Large intestine (tissue), 3 donors: ENCODE results near the gene NOS3. TPM values are rescaled to one million over a fixed set of nuclear protein-coding genes. Genes with fewer than 3 reads are reported as not detected.

Experiments
- DNase-seq, 2 donors: peaks; one replicate each; pipeline versions ENCODE4 v3.0.0 to v3.0.0-alpha.2; 2013
- H3K27ac ChIP-seq: one replicate; pipeline ENCODE4 v1.5.1; 2013; ENCODE audit warnings: low read length
- H3K27me3 ChIP-seq: 2 replicates; pipeline ENCODE4 v1.6.1; 2013; ENCODE audit warnings: low read length; ENCODE audit not compliant: control insufficient read depth, insufficient read depth
- H3K36me3 ChIP-seq: 2 replicates; pipeline ENCODE4 v1.6.1; 2013; ENCODE audit warnings: low read length; ENCODE audit not compliant: control insufficient read depth, insufficient read depth
- H3K4me1 ChIP-seq: one replicate; pipeline ENCODE4 v1.6.1; 2013; ENCODE audit warnings: low read length; ENCODE audit not compliant: control insufficient read depth, insufficient read depth
- H3K4me3 ChIP-seq: one replicate; pipeline ENCODE4 v1.5.1; 2013; ENCODE audit warnings: low read length
- H3K9me3 ChIP-seq: one replicate; pipeline ENCODE4 v1.6.1; 2013; ENCODE audit warnings: mild to moderate bottlenecking, low read depth, low read length, moderate library complexity; ENCODE audit not compliant: control insufficient read depth
- WGBS: methylation state at CpG from one replicate; pipeline ENCODE4 v1.1.5; 2013; ENCODE audit warnings: low lambda C conversion rate; ENCODE audit not compliant: insufficient coverage; 5-methylcytosine and 5-hydroxymethylcytosine counted together
- polyA plus RNA-seq: library from polyadenylated mRNA; unstranded; fragments of 120-200 nt; gene quantifications from one replicate; pipeline ENCODE4 v1.2.1, GENCODE V29; 2013

NOS3 gene
- polyA plus RNA-seq, 1 donor = 10.3 TPM

- H3K9me3 ChIP-seq = no peaks in the 10 kb centered on the region
- H3K27me3 ChIP-seq = peaks cover 19% of the 10 kb centered on the region
- H3K4me1 ChIP-seq = peaks cover 14% of the 10 kb centered on the region
- DNase-seq = no peak
- H3K36me3 ChIP-seq = peaks cover 5% of the 10 kb centered on the region
- no peak overlapping the region for H3K27ac ChIP-seq
- no peak overlapping the region for H3K4me3 ChIP-seq
- no CpG with 5 or more reads among the region's 4 CpGs for WGBS
These were observed 62.3 kb downstream of the NOS3 start for GRCh38 chr7:151053096-151053495.

- Histone ChIP-seq H3K36me3 (peaks cover 5% of the 10 kb centered on the region), H3K4me1 (peaks cover 21% of the 10 kb centered on the region), H3K27ac (no peak overlapping the region), H3K27me3 (peaks cover 19% of the 10 kb centered on the region), H3K4me3 (no peak overlapping the region), H3K9me3 (no peaks in the 10 kb centered on the region)
- no CpG with 5 or more reads among the region's 8 CpGs for WGBS
- no peak for DNase-seq
These were observed 62.9 kb downstream of the NOS3 start for GRCh38 chr7:151053751-151054150.

- Histone ChIP-seq H3K4me3 (no peak overlapping the region), H3K4me1 (peaks cover 33% of the 10 kb centered on the region), H3K36me3 (peaks cover 5% of the 10 kb centered on the region), H3K9me3 (no peaks in the 10 kb centered on the region), H3K27ac (no peak overlapping the region), H3K27me3 (no peaks in the 10 kb centered on the region)
- DNase-seq = no peak
- WGBS = no CpG with 5 or more reads among the region's 6 CpGs
These were observed 65.5 kb downstream of the NOS3 start for GRCh38 chr7:151056283-151056665.

- H3K4me3 ChIP-seq = peak overlapping the region; percentile 89
- H3K27ac ChIP-seq = no peak overlapping the region
- peak in 1 of 2 donors; percentile 57 for DNase-seq
- H3K27me3 ChIP-seq = no peaks in the 10 kb centered on the region
- peaks cover 39% of the 10 kb centered on the region for H3K4me1 ChIP-seq
- no peaks in the 10 kb centered on the region for H3K9me3 ChIP-seq
- peaks cover 5% of the 10 kb centered on the region for H3K36me3 ChIP-seq
- no CpG with 5 or more reads among the region's 29 CpGs for WGBS
These were observed 66.1 kb downstream of the NOS3 start for GRCh38 chr7:151056666-151057505.

GRCh38 chr7:151057506-151057988 is 66.7 kb downstream of the NOS3 start, which contains the start of gene CDK5:
Gene CDK5 (minus strand): TSS chr7:151057897. CDS start chr7:151057848, 49 bp downstream.
- no peak for DNase-seq
- Histone ChIP-seq H3K36me3 (peaks cover 5% of the 10 kb centered on the region), H3K9me3 (no peaks in the 10 kb centered on the region), H3K4me1 (peaks cover 43% of the 10 kb centered on the region), H3K4me3 (peak within 1 kb of the TSS; percentile 89), H3K27ac (peak within 1 kb of the TSS; percentile 96), H3K27me3 (no peaks in the 10 kb centered on the region)
- no CpG with 5 or more reads among the region's 30 CpGs for WGBS

GRCh38 chr7:151057989-151058780 is 67.4 kb downstream of the NOS3 start:
- Histone ChIP-seq H3K27me3 (no peaks in the 10 kb centered on the region), H3K4me3 (peak overlapping the region; percentile 89), H3K36me3 (peaks cover 5% of the 10 kb centered on the region), H3K27ac (peak overlapping the region; percentile 96), H3K9me3 (no peaks in the 10 kb centered on the region), H3K4me1 (peaks cover 43% of the 10 kb centered on the region)
- DNase-seq = peak; percentile 100
- no CpG with 5 or more reads among the region's 46 CpGs for WGBS

GRCh38 chr7:151058781-151059366 is 68.1 kb downstream of the NOS3 start:
- DNase-seq = no peak
- H3K4me3 ChIP-seq = peak overlapping the region; percentile 89
- H3K36me3 ChIP-seq = peaks cover 4% of the 10 kb centered on the region
- H3K4me1 ChIP-seq = peaks cover 50% of the 10 kb centered on the region
- no peaks in the 10 kb centered on the region for H3K9me3 ChIP-seq
- H3K27me3 ChIP-seq = no peaks in the 10 kb centered on the region
- no CpG with 5 or more reads among the region's 18 CpGs for WGBS
- H3K27ac ChIP-seq = peak overlapping the region; percentile 96

GRCh38 chr7:151059367-151060112 is 68.7 kb downstream of the NOS3 start, which contains the start of gene SLC4A2:
Gene SLC4A2 (plus strand): TSS chr7:151059589. CDS start chr7:151061988, 2,399 bp downstream.
- peak within 1 kb of the TSS; percentile 89 for H3K4me3 ChIP-seq
- peak within 1 kb of the TSS; percentile 96 for H3K27ac ChIP-seq
- H3K4me1 ChIP-seq = peaks cover 52% of the 10 kb centered on the region
- peaks cover 5% of the 10 kb centered on the region for H3K36me3 ChIP-seq
- DNase-seq = peak; percentile 72 to 91
- no peaks in the 10 kb centered on the region for H3K27me3 ChIP-seq
- H3K9me3 ChIP-seq = no peaks in the 10 kb centered on the region
- WGBS = no CpG with 5 or more reads among the region's 75 CpGs

- DNase-seq = no peak
- Histone ChIP-seq H3K9me3 (no peaks in the 10 kb centered on the region), H3K4me1 (peaks cover 52% of the 10 kb centered on the region), H3K36me3 (peaks cover 10% of the 10 kb centered on the region), H3K27me3 (no peaks in the 10 kb centered on the region), H3K27ac (peak overlapping the region; percentile 96), H3K4me3 (peak overlapping the region; percentile 89)
- WGBS = no CpG with 5 or more reads among the region's 17 CpGs
These were observed 69.2 kb downstream of the NOS3 start for GRCh38 chr7:151060113-151060415.
